Mononuclear cell (primary cell): Measurements from ENCODE around the gene FAM131B. TPM values are rescaled to one million over a fixed set of nuclear protein-coding genes. Genes with fewer than 3 reads are reported as not detected.

ENCODE experiments used
- H3K27me3 ChIP-seq: 2 replicates; pipeline ENCODE4 v1.6.0; 2011; ENCODE audit warnings: low read length, control low read depth; ENCODE audit not compliant: insufficient read depth
- H3K4me1 ChIP-seq: 2 replicates; pipeline ENCODE4 v1.5.1; 2011; ENCODE audit warnings: mild to moderate bottlenecking, low read length, control low read depth; ENCODE audit not compliant: insufficient read depth
- H3K4me3 ChIP-seq: 2 replicates; pipeline ENCODE4 v1.5.1; 2011; ENCODE audit warnings: mild to moderate bottlenecking, low read length, moderate library complexity
- H3K9me3 ChIP-seq: 2 replicates; pipeline ENCODE4 v1.5.1; 2011; ENCODE audit warnings: low read depth, mild to moderate bottlenecking, control low read depth, low read length
- total RNA-seq: library from RNA; depleted of rRNA; stranded (reverse); fragments of >200 nt; gene quantifications from one replicate; pipeline ENCODE4 v1.2.3, GENCODE V29; 2012

Gene FAM131B
- total RNA-seq, 1 donor = 0.84 TPM

DNA sequence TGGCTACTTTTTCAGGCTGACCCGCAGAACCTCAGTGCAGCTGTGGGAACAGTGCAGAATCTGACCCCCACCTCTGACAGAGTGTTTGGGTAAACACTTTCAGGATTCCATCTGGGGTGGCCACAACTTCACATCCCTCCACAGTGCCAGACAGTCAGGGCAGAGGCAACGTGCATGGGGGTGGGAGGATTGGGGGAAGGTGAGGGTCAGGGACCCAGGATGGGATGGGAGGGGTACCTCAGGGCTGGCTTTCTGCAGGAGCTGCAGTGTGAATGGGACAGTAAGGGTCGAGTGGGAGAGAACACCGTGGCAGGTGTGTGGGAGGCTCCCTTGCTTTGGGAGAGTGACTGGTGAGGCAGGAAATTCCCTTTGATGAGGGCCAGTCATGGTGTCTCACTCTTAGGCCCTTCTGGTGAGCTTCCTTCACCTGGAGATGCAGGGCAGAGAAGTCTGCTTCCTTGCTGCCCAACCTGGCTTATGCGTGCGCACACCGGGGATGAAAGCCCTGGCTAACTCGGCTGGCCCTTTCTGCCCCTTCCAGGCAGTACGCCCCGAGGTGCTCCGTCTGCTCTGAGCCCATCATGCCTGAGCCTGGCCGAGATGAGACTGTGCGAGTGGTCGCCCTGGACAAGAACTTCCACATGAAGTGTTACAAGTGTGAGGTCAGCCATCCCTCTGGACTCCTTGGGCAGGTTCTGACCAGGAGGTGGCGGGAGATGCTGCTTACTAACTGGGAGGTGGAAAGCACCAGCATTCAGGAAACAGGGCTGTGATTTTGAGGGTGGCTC is 27.0 kb upstream of the FAM131B start:
- no peaks in the 10 kb centered on the region for H3K27me3 ChIP-seq
- no peak overlapping the region for H3K4me3 ChIP-seq
- peaks cover 36% of the 10 kb centered on the region for H3K4me1 ChIP-seq
- no peaks in the 10 kb centered on the region for H3K9me3 ChIP-seq

DNA sequence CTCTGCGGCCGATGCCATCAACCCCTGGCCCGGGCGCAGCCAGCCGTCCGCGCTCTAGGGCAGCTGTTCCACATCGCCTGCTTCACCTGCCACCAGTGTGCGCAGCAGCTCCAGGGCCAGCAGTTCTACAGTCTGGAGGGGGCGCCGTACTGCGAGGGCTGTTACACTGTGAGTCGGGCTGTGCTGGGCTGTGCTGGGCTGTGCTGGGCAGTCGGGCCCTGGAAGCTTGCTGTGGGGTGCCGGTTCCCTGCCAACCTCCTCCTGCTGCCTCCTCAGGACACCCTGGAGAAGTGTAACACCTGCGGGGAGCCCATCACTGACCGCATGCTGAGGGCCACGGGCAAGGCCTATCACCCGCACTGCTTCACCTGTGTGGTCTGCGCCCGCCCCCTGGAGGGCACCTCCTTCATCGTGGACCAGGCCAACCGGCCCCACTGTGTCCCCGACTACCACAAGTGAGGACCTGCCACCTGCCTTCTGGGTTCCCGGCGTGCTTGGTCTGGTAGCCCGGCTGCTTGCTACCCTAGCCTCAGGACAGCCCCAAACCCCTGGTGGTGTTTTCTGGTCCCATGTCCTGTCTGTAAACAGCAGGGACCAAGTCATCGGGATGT is 26.1 kb upstream of the FAM131B start:
- Histone ChIP-seq H3K9me3 (no peaks in the 10 kb centered on the region), H3K4me3 (no peak overlapping the region), H3K4me1 (peaks cover 46% of the 10 kb centered on the region), H3K27me3 (no peaks in the 10 kb centered on the region)

DNA sequence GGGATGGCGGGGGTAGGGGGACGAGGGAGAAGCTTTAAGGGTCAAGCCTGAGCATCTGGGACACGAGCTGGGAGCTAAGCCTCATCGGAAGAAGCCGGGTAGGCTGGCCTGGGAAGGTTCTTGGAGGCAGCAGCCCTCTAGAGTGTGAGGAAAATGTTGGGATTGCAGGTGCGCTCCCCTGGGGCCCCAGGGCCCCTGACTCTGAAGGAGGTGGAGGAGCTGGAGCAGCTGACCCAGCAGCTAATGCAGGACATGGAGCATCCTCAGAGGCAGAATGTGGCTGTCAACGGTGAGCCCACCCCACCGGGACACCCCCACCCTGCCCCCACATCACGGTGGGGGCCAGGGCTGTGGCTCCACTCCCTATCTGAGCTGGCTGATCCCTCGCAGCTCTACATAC is 25.5 kb upstream of the FAM131B start:
- H3K9me3 ChIP-seq = no peaks in the 10 kb centered on the region
- H3K27me3 ChIP-seq = no peaks in the 10 kb centered on the region
- H3K4me3 ChIP-seq = no peak overlapping the region
- H3K4me1 ChIP-seq = peaks cover 51% of the 10 kb centered on the region

DNA sequence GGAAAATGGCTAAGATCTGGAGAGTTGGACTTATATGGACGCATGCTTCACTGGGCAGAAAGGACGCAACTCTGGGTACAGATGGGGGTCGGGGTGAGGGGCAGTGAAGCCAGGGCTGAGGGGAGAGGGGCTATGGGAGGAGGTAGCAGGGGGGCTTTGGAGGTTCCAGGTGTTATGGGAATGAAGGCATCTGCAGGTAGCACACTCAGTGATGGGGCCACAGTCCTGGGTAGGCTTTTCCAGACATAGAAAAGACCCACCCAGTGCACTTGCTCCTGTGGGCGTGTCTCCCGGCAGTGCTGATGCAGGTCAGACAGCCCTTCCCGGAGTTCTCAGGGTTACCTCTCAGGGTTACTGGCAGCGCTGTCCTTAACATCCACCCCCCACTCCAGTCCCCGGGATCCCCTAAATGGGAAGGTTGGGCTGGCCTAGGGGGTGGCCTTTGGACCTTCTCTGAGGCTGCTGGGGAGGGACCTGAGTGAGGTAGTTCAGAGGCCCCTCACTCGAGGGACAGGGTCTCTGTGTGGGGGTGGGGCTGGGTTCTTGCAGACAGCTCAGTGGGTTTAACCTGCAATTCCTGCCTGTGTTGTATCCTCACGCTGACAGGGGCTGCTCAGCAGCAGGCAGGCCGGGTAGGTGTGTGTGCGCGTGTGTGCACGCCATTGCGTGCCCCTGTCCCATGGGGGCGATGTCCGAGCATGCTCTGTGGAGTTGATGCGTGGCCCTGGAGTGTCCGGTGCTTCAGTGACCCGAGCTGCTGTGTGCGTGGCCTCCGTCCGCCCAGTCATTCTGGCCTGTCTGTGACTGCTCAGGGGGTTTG is 24.9 kb upstream of the FAM131B start:
- Histone ChIP-seq H3K9me3 (no peaks in the 10 kb centered on the region), H3K4me3 (no peak overlapping the region), H3K27me3 (no peaks in the 10 kb centered on the region), H3K4me1 (peaks cover 58% of the 10 kb centered on the region)

DNA sequence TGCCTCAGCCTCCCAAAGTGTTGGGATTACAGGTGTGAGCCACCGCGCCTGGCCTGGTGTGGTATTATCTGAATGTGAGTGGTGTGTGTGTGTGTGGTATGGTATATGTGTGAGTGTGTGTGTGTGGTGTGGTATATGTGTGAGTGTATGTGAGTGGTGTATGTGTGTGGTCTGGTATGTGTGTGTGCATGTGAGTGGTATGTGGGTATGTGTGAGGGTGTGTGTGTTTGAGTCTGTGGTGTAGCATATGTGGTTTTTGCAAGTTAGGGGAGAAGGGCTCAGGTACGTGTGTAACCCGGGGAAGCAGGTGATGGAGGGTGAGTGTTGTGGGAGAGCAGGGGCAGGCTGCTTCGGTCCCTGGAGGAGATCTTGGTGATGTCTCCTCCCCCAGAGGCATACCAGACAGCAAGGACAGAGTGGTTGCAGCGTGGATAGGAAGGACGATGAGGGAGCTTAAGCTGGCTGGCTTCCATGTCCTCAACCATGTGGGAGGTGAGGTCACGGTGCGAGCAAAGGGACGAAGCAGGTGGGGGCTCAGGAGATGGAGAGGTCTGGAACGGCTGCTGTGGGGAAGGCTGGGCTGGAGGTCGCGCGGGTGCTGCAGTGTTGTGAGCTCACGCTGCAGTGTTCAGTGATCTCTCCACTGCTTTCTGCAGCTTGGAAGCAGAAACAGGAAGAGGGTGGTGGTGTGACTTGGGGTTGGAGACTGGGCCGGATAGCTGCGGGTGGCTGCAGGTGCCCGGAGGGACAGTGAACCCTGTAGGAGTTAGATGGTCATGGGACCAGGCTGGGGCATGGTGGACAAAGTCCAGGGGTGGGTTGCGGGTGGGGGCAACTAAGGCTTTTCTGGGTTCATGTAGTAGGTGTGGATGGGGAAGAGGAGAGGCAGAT is 23.6 kb upstream of the FAM131B start:
- Histone ChIP-seq H3K4me1 (peaks cover 64% of the 10 kb centered on the region), H3K4me3 (peak overlapping the region; percentile 93), H3K9me3 (no peaks in the 10 kb centered on the region), H3K27me3 (no peaks in the 10 kb centered on the region)

DNA sequence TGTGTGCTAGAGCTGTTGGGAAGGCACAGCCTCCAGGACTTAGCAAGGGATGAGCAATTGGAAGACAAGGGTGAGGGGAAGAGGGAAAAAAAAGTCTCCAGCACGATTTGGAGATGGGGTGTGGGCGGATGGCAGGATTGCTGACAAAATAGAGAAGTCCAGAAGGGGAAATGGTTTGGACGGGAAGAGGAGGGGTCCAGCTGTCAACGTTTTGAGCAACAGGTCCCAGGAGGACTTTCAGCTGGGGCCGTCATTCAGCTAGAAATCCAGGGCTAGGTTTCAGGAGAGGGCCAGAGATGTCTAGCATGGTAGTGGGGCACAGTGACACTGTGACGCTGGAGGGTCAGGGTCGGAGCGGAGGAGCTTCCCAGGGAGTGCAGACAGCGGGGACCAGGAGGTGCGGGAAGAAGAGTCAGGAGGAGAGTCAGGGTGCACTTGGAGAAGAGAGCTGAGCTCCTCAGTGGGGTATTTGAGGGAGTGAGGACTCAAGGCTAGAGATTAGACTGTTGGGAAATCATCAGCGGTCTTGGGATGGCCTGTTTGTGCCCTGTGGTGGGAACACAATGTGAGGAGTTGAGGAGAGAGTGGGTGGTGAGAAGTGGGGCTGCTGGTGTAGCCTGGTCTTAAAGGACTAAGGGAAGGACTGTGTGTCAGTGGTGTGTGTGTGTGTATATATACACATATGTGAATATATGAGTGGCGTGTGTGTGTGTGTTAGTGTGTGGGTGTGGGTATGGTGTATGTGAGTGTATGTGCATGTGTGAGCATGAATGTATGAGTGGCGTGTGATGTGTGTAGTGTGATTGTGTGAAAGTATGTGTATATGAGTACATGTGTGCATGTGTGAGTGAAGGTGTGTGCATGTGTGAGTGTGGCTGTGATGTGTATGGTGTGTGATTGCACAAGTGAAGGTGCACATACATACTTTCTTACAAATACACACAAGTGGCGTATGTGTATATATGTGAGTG is 22.4 kb upstream of the FAM131B start:
- H3K4me1 ChIP-seq = peaks cover 65% of the 10 kb centered on the region
- H3K4me3 ChIP-seq = peak overlapping the region; percentile 93

DNA sequence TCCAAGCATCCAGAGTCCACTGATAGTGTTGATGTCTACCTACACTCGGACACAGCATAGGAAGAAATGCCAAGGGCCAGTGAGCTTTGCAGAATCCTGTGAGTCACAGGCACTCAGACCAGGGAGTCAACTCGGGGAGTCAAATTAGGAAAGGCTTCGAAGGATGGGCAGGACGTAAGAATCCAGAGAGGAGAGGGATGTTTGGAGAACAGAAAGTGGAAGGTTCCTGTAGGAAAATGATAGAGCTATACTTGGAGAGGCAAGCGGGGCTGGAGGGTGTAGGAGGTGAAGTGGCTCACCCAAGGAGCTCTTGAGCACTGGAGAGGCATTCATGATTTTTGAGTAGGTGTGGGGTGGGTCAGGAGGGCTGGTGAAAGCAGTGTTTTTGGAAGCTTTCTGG is 21.6 kb upstream of the FAM131B start:
- H3K4me1 ChIP-seq = peaks cover 73% of the 10 kb centered on the region
- no peaks in the 10 kb centered on the region for H3K9me3 ChIP-seq
- H3K27me3 ChIP-seq = no peaks in the 10 kb centered on the region
- peak overlapping the region; percentile 93 for H3K4me3 ChIP-seq

More for the DNA sequence above, 22.4 kb upstream of the FAM131B start:
- H3K27me3 ChIP-seq = no peaks in the 10 kb centered on the region
- no peaks in the 10 kb centered on the region for H3K9me3 ChIP-seq

DNA sequence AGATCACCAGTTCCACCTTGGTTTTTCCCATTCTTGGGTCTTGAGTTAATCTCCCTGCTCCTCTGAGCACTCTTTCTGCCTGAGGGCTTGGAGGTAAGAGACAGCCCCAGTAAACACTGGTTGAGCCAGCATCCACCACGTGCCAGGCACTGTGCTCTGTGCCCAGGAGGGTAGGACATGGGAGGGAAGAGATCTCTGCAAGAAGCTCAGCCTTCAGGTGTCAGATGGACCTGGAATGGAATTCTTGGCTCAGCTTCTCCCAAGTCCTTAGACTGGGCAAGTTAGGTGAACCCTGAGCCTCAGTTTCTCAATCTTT is 21.1 kb upstream of the FAM131B start:
- no peaks in the 10 kb centered on the region for H3K9me3 ChIP-seq
- H3K4me1 ChIP-seq = peaks cover 79% of the 10 kb centered on the region
- no peaks in the 10 kb centered on the region for H3K27me3 ChIP-seq
- H3K4me3 ChIP-seq = peak overlapping the region; percentile 93

DNA sequence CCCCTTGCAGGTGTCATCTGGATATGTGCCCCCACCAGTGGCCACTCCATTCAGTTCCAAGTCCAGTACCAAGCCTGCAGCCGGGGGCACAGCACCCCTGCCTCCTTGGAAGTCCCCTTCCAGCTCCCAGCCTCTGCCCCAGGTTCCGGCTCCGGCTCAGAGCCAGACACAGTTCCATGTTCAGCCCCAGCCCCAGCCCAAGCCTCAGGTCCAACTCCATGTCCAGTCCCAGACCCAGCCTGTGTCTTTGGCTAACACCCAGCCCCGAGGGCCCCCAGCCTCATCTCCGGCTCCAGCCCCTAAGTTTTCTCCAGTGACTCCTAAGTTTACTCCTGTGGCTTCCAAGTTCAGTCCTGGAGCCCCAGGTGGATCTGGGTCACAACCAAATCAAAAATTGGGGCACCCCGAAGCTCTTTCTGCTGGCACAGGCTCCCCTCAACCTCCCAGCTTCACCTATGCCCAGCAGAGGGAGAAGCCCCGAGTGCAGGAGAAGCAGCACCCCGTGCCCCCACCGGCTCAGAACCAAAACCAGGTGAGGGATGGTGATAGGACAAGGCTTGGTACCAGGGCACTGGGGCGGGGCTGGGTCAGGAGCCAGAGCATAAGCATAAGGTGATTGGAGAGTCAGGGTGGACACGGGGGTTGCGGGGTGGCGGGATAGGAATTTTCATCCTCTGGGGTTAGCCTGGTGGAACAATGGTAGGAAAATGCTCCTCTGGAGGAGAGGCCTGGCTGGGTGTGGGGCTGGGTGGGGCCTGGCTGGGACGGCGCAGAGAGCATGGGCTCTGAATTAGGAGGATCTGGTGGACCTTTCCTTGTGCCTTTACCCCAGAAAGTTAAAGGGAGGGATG is 20.5 kb upstream of the FAM131B start:
- Histone ChIP-seq H3K9me3 (no peaks in the 10 kb centered on the region), H3K4me1 (peaks cover 83% of the 10 kb centered on the region), H3K4me3 (peak overlapping the region; percentile 93), H3K27me3 (no peaks in the 10 kb centered on the region)

DNA sequence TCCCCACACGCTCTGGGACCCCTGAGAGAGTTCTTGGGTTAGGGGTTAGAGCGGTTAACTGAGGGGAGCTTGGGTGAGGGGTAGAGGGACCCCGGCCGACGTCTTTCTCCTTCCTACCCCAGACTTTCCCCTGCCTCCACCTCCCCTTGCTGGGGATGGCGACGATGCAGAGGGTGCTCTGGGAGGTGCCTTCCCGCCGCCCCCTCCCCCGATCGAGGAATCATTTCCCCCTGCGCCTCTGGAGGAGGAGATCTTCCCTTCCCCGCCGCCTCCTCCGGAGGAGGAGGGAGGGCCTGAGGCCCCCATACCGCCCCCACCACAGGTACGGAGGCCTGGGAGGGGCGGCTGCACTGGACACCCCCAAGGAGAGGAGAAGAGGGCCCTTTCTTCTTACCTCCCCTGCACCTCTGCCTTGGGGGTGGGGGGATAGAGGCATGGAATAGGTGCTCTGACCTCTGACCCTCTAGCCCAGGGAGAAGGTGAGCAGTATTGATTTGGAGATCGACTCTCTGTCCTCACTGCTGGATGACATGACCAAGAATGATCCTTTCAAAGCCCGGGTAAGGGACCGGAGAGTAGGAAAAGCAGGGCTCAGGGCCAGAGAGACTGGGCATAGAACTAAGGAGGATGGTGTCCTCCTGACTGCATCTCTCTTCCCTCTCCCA is 19.7 kb upstream of the FAM131B start:
- H3K4me1 ChIP-seq = peaks cover 83% of the 10 kb centered on the region
- H3K27me3 ChIP-seq = no peaks in the 10 kb centered on the region
- peak overlapping the region; percentile 93 for H3K4me3 ChIP-seq
- H3K9me3 ChIP-seq = no peaks in the 10 kb centered on the region

DNA sequence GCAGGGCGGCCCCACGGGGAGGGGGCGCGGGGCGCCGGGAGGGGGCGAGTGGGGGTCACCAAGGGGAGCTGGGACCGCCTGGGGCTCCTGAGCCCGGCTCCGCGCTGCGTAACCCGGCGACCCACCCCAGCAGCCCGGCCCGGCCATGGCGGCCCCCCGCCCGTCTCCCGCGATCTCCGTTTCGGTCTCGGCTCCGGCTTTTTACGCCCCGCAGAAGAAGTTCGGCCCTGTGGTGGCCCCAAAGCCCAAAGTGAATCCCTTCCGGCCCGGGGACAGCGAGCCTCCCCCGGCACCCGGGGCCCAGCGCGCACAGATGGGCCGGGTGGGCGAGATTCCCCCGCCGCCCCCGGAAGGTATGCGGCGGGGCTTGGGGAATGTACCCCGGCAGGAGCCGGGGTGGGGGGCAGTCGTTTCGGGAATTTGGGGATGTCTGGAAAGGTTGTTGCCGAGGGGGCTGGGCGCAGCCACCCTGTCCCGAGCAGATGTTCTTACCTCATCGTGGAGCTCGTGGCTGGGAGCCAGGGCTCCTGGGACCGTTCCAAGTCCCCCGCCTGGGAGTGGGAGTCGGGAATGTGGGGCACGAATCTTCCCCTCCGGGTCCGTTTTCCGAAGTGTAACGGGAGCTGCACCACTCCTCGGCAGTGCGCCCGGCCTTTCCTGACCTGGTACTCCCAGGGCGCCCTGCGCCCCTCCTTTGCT is 19.1 kb upstream of the FAM131B start:
- H3K27me3 ChIP-seq = no peaks in the 10 kb centered on the region
- H3K9me3 ChIP-seq = no peaks in the 10 kb centered on the region
- H3K4me3 ChIP-seq = peak overlapping the region; percentile 93
- peaks cover 83% of the 10 kb centered on the region for H3K4me1 ChIP-seq

DNA sequence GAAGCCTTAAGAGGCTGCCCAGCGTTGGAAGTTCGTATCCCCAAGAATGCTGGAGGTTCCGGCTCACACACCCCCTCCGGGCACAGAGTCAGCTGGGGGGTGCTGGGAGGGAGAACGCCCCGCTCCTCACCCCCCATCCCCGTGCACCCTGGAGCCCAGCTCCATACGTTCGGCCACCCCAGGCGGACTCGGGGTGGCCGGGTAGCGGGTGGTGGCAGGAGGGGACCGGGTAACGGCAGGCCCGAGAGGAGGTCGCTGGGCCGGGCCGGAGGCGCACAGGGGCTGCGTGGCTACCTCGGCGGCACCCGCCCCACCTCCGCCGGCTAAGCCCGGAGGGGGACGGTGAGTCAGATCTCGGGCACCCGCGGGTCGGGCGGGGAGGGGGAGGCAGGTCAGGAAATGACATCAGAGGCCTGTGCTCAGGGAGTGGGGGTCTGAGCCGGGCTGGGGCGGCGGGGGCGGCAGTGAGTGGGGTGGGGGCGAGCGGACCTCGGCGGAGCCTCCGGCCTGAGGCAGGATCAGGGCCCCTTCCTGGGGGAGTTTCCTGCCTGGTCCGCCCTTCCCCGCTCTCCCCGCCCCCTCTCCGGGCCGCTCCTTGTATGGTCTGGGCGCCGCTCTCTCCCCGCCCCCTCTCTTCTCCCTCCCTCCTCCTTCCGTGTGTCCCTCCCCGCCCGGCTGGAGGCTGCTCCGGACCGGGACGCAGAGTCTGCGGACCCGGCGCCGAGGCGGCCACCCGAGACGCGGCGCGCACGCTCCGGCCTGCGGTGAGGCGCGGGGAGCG is 18.3 kb upstream of the FAM131B start, which contains the start of gene ZYX:
Gene ZYX (plus strand): TSS at position 700 of the 781 bp plus-strand sequence. CDS start 227 bp downstream, outside the sequence.
- H3K4me1 ChIP-seq = peaks cover 83% of the 10 kb centered on the region
- H3K27me3 ChIP-seq = no peaks in the 10 kb centered on the region
- H3K4me3 ChIP-seq = peak within 1 kb of the TSS; percentile 93
- no peaks in the 10 kb centered on the region for H3K9me3 ChIP-seq
